Prostate gland (tissue), 2 donors: ENCODE measurements around the gene SP5.

Source experiments
- CTCF ChIP-seq, 4 experiments: fragments of 200-600 bp in 2 of 4; fragments of 450-650 bp in 2 of 4; sonication (generic) in 2 of 4; IDR thresholded peaks; 1 replicate in 3 of 4; 2 replicates in 1 of 4; pipeline ENCODE4 v1.5.1; 2016 to 2019; ENCODE audit warnings: antibody characterized with exemption in 4 of 4, mild to moderate bottlenecking in 2 of 4, moderate library complexity in 2 of 4
- POLR2A ChIP-seq: fragments of 450-650 bp; IDR thresholded peaks from one replicate; pipeline ENCODE4 v1.6.1; 2016; ENCODE audit warnings: antibody characterized with exemption, mild to moderate bottlenecking
- POLR2AphosphoS5 ChIP-seq: sonication (generic); formaldehyde crosslinking; IDR thresholded peaks from one replicate; pipeline ENCODE4 v1.6.1; 2017; ENCODE audit warnings: antibody characterized with exemption

- no peak for TF ChIP-seq POLR2AphosphoS5
- TF ChIP-seq CTCF (IDR thresholded peaks at IDR 0.05), result no peak
- TF ChIP-seq POLR2A, result no peak
These were observed 25.7 kb upstream of the SP5 start for GRCh38 chr2:170689481-170689880.
